ENCODE results near the gene UBQLN3. TPM values are rescaled to one million over a fixed set of nuclear protein-coding genes. Genes with fewer than 3 reads are reported as not detected.

The UBQLN3 gene
- total RNA-seq, 1 experiment from 2014 or later: not detected

DNA sequence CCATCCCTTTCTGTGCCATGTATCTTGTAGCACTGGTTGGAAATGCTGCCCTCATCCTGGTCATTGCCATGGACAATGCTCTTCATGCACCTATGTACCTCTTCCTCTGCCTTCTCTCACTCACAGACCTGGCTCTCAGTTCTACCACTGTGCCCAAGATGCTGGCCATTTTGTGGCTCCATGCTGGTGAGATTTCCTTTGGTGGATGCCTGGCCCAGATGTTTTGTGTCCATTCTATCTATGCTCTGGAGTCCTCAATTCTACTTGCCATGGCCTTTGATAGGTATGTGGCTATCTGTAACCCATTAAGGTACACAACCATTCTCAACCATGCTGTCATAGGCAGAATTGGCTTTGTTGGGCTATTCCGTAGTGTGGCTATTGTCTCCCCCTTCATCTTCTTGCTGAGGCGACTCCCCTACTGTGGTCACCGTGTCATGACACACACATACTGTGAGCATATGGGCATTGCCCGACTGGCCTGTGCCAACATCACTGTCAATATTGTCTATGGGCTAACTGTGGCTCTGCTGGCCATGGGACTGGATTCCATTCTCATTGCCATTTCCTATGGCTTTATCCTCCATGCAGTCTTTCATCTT lies 20.9 kb downstream of the UBQLN3 start:
- Histone ChIP-seq H3K27ac (ENCODE audit: low read depth, low read length) (peak overlapping the region; percentile 6; the same call in 1 of the 2 replicates), H3K4me1 (ENCODE audit: control insufficient read depth in 1 of 2, insufficient read depth in 2 of 2, low read length in 2 of 2) (peaks cover 0 to 74% of the 10 kb centered on the region in 2 experiments; a peak in 3 of 4 replicates), H3K4me2 (ENCODE audit: low read length) (no peak overlapping the region; the same call in 1 of the 2 replicates), H3K9me2 (ENCODE audit: insufficient read depth) (no peaks in the 10 kb centered on the region), H3K36me3 (ENCODE audit: control insufficient read depth in 1 of 2, insufficient read depth in 2 of 2, low read length in 2 of 2) (peaks cover 3 to 76% of the 10 kb centered on the region in 2 experiments), H3K4me3 (replicated peaks in 1 of 2; ENCODE audit: low read depth in 1 of 2, low read length in 2 of 2) (no peak overlapping the region), H2AFZ (ENCODE audit: low read depth, low read length, poor library complexity, severe bottlenecking) (no peak overlapping the region), H3K9ac (ENCODE audit: low read length) (peak overlapping the region; percentile 21), H3K79me2 (ENCODE audit: insufficient read depth, low read length) (peaks cover 100% of the 10 kb centered on the region), H3K9me3 (ENCODE audit: control insufficient read depth in 1 of 2, insufficient read depth in 1 of 2, low read depth in 1 of 2, low read length in 2 of 2) (no peaks in the 10 kb centered on the region), H4K20me1 (ENCODE audit: insufficient read depth) (peaks cover 85% of the 10 kb centered on the region; the same call in 1 of the 2 replicates), H3K27me3 (ENCODE audit: insufficient read depth, low read length) (no peaks in the 10 kb centered on the region)
- RAD21 ChIA-PET (ENCODE audit: low non-redundant PET in 1 of 2, low total read pairs in 2 of 2, uncharacterized antibody in 2 of 2, unreplicated experiment in 2 of 2): no interaction called here
- no peak for TF ChIP-seq YY1 (IDR thresholded peaks at IDR 0.05; ENCODE audit: extremely low read depth, insufficient replicate concordance, low read depth, low read length)
- no peak for TF ChIP-seq POLR2A (IDR thresholded peaks at IDR 0.05; ENCODE audit: borderline replicate concordance, extremely low read depth, insufficient read depth, insufficient read length)
- TF ChIP-seq EZH2 (IDR thresholded peaks at IDR 0.05): no peak
- TF ChIP-seq REST (IDR thresholded peaks at IDR 0.05; ENCODE audit: low read depth): no peak
- TF ChIP-seq CBX3 (IDR thresholded peaks at IDR 0.05; ENCODE audit: low read depth): no peak
- no peak for TF ChIP-seq ZFX (IDR thresholded peaks at IDR 0.05)
- TF ChIP-seq RAD21 (IDR thresholded peaks at IDR 0.05; ENCODE audit: low read depth): no peak
- no peak for TF ChIP-seq CTCF (IDR thresholded peaks at IDR 0.05 in 2 of 3, conservative IDR thresholded peaks at IDR 0.05 in 1 of 3; ENCODE audit: borderline replicate concordance in 1 of 3, insufficient read depth in 1 of 3, low read depth in 2 of 3, low read length in 2 of 3)
- TF ChIP-seq, protein P1, sequence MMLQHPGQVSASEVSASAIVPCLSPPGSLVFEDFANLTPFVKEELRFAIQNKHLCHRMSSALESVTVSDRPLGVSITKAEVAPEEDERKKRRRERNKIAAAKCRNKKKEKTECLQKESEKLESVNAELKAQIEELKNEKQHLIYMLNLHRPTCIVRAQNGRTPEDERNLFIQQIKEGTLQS (IDR thresholded peaks at IDR 0.05): no peak
- BruUV-seq (replicated peaks): no TSS peak
- intact Hi-C loops (cut with micrococcal nuclease): no loop called here
- CTCF ChIA-PET: no interaction called here
- ATAC-seq (peak; percentile 25; the same call in 1 of the 2 replicates), DNase-seq (ENCODE audit: low read depth, low spot score) (no peak)
- POLR2A ChIA-PET: interaction anchor here (1.8 to 7.1 kb wide), 2 partner anchors 16 to 17 kb away, joined by 9 to 56 read pairs; no protein-coding TSS in a partner anchor

All from HCT116 (cell line).